ENCODE results near the gene CACNA1A. TPM values are rescaled to one million over a fixed set of nuclear protein-coding genes. Genes with fewer than 3 reads are reported as not detected.
"Not testable (repeated sequence)": the region's sequence is repeated elsewhere in the genome, so short reads cannot be mapped to it uniquely, and the experiment has no call there.

Gene CACNA1A
- polyA plus RNA-seq, 2 of the 4 experiments (the other 2 are of a cell fraction), result 0.27 to 0.71 TPM

- DNase-seq (ENCODE audit: low read depth in 1 of 2, low spot score in 1 of 2), result no peak
- peak in 1 of 2 experiments; percentile 45; a peak in 2 of 6 replicates for ATAC-seq
- POLR2A ChIA-PET, result no interaction called here
- TF ChIP-seq RAD21 (conservative IDR thresholded peaks at IDR 0.05 in 1 of 2, IDR thresholded peaks at IDR 0.05 in 1 of 2) (peak in 1 of 2 experiments; percentile 25; a peak in 1 of 5 replicates), CTCF (IDR thresholded peaks at IDR 0.05) (peak; percentile 49), RARB (CRISPR knock-in tag; IDR thresholded peaks at IDR 0.05) (no peak)
- WGBS (ENCODE audit: missing lambda C conversion rate), result 8% methylated on average over 9 of the region's 9 CpGs
- CTCF ChIA-PET, result interaction anchor here (0.5 to 2.5 kb wide), 10 partner anchors 9 to 721 kb away, joined by 3 to 13 read pairs (median 4); no protein-coding TSS in a partner anchor
- no peak for FAIRE-seq
- no peaks in the 10 kb centered on the region for H3K4me1 ChIP-seq
- H3K9me3 ChIP-seq, result no peaks in the 10 kb centered on the region
- no peak overlapping the region for H3K4me3 ChIP-seq
- H3K27ac ChIP-seq, result no peak overlapping the region
- no peak overlapping the region for H3K4me2 ChIP-seq
Measured at GRCh38 chr19:13428352-13428751, 77.9 kb downstream of the CACNA1A start.

GRCh38 chr19:13427273-13428051 lies 78.8 kb downstream of the CACNA1A start:
- ATAC-seq, result no peak
- TF ChIP-seq EHF (CRISPR knock-in tag; IDR thresholded peaks at IDR 0.05) (no peak), NFE2L2 (conservative IDR thresholded peaks at IDR 0.05; ENCODE audit: low read length) (no peak), ZC3H11A (IDR thresholded peaks at IDR 0.05) (peak; percentile 59)
- Histone ChIP-seq H3K4me2 (no peak overlapping the region), H3K4me1 (no peaks in the 10 kb centered on the region), H3K9me3 (no peaks in the 10 kb centered on the region), H3K27ac (no peak overlapping the region), H3K4me3 (no peak overlapping the region)
- ChIA-PET POLR2A (no interaction called here), CTCF (interaction anchor here (1.0 to 2.5 kb wide), 3 partner anchors 10 to 149 kb away, joined by 3 to 13 read pairs (median 5); no protein-coding TSS in a partner anchor)
- 35% methylated on average over 11 of the region's 11 CpGs for WGBS (ENCODE audit: missing lambda C conversion rate)
- no peak for DNase-seq (ENCODE audit: low read depth in 1 of 2, low spot score in 1 of 2)
- no peak for FAIRE-seq

- H3K4me2 ChIP-seq; DNase-seq (ENCODE audit: low read depth in 1 of 2, low spot score in 1 of 2); FAIRE-seq; POLR2A ChIA-PET; H3K9me3 ChIP-seq; ATAC-seq; H3K27ac ChIP-seq; H3K4me1 ChIP-seq; H3K4me3 ChIP-seq: not testable (repeated sequence)
- CTCF ChIA-PET, result interaction anchor here (1.1 to 1.5 kb wide), 2 partner anchors 64 to 148 kb away, joined by 3 read pairs; no protein-coding TSS in a partner anchor
- WGBS (ENCODE audit: missing lambda C conversion rate), result 20% methylated on average over 3 of the region's 3 CpGs
Measured at GRCh38 chr19:13425875-13426274, 80.4 kb downstream of the CACNA1A start.

GRCh38 chr19:13425151-13425550 lies 81.1 kb downstream of the CACNA1A start:
- no peaks in the 10 kb centered on the region; the same call in 2 of the 3 replicates for H3K9me3 ChIP-seq
- ChIA-PET POLR2A (no interaction called here), CTCF (interaction anchor here (1.1 to 1.5 kb wide), 2 partner anchors 63 to 147 kb away, joined by 3 read pairs; no protein-coding TSS in a partner anchor)
- H3K4me1 ChIP-seq, result no peaks in the 10 kb centered on the region
- no peak overlapping the region for H3K4me3 ChIP-seq
- ATAC-seq, result no peak
- no peak for TF ChIP-seq HES2 (IDR thresholded peaks at IDR 0.05)
- TF ChIP-seq CEBPB (IDR thresholded peaks at IDR 0.05), result no peak
- TF ChIP-seq HOXB5 (CRISPR knock-in tag; IDR thresholded peaks at IDR 0.05), result no peak
- no peak for TF ChIP-seq RFX5 (IDR thresholded peaks at IDR 0.05)
- no peak for TF ChIP-seq RARB (CRISPR knock-in tag; IDR thresholded peaks at IDR 0.05)
- TF ChIP-seq MAFK (IDR thresholded peaks at IDR 0.05; ENCODE audit: partially characterized antibody), result no peak
- no peak for TF ChIP-seq CTCF (IDR thresholded peaks at IDR 0.05)
- no peak for TF ChIP-seq HOXA7 (CRISPR knock-in tag; IDR thresholded peaks at IDR 0.05)
- no peak for TF ChIP-seq HEYL (CRISPR knock-in tag; IDR thresholded peaks at IDR 0.05)
- no peak for TF ChIP-seq RCOR1 (IDR thresholded peaks at IDR 0.05; ENCODE audit: low read depth, low read length)
- no peak for TF ChIP-seq HOXB13 (CRISPR knock-in tag; IDR thresholded peaks at IDR 0.05; ENCODE audit: low read depth)
- no peak for TF ChIP-seq ESRRA (IDR thresholded peaks at IDR 0.05; ENCODE audit: borderline replicate concordance, low read length)
- TF ChIP-seq GATA3 (IDR thresholded peaks at IDR 0.05; ENCODE audit: borderline replicate concordance), result no peak
- TF ChIP-seq FOSL2 (IDR thresholded peaks at IDR 0.05), result no peak
- TF ChIP-seq FOSL2 (CRISPR knock-in tag; IDR thresholded peaks at IDR 0.05), result no peak
- no peak for TF ChIP-seq KDM5A (IDR thresholded peaks at IDR 0.05)
- TF ChIP-seq ZFP36 (IDR thresholded peaks at IDR 0.05; ENCODE audit: borderline replicate concordance, partially characterized antibody), result no peak
- TF ChIP-seq ZC3H11A (IDR thresholded peaks at IDR 0.05), result no peak
- TF ChIP-seq EHMT2 (IDR thresholded peaks at IDR 0.05; ENCODE audit: low read depth), result no peak
- no peak for TF ChIP-seq USF2 (IDR thresholded peaks at IDR 0.05)
- H3K27ac ChIP-seq, result no peak overlapping the region
- no peak for DNase-seq (ENCODE audit: low read depth in 1 of 2, low spot score in 1 of 2)
- no peak overlapping the region for H3K4me2 ChIP-seq
- WGBS (ENCODE audit: missing lambda C conversion rate), result 42% methylated on average over 3 of the region's 3 CpGs
- FAIRE-seq, result no peak
